ENCODE data around the gene HTD2. TPM values are rescaled to one million over a fixed set of nuclear protein-coding genes. Genes with fewer than 3 reads are reported as not detected.

The HTD2 gene
- total RNA-seq, 2 donors from 2014 or later: 12.1 to 14.7 TPM

DNA sequence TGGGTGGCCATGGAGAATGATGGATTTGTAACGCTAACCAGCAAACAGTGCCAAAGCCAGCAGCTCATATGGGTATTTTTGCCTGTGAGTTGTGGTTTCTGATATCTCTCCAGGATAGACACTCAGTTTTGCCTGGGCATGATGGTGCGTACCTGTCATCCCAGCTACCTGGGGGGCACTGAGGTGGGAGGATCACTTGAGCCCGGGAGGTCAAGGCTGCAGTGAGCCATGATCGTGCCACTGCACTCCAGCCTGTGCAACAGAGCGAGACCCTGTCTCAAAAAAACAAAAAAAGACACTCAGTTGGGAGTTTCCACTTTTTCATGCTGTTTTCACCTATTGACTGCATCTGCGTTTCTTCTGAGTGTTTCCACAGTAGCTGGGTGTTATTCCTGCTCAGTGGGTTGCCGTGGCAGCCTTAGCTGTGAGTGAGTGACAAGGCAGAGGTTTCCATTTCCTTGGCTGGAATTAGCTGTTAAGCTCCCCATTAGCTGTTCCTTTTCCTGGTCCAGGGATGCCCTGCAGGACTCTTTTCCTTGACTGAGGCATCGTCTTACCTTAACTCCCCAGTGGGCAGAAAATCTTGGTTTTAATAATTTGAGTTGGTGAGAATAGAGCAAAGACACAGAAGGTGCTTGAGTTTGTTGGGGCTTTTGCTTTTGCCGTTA, 14.5 kb upstream of the HTD2 start:
- Histone ChIP-seq H3K9me3 (no peaks in the 10 kb centered on the region), H3K27me3 (no peaks in the 10 kb centered on the region), H3K4me1 (peaks cover 0 to 10% of the 10 kb centered on the region in 2 donors), H3K36me3 (no peaks in the 10 kb centered on the region), H3K27ac (no peak overlapping the region), H3K4me3 (no peak overlapping the region)
- DNase-seq (ENCODE audit: low spot score): no peak
- TF ChIP-seq, protein P1, sequence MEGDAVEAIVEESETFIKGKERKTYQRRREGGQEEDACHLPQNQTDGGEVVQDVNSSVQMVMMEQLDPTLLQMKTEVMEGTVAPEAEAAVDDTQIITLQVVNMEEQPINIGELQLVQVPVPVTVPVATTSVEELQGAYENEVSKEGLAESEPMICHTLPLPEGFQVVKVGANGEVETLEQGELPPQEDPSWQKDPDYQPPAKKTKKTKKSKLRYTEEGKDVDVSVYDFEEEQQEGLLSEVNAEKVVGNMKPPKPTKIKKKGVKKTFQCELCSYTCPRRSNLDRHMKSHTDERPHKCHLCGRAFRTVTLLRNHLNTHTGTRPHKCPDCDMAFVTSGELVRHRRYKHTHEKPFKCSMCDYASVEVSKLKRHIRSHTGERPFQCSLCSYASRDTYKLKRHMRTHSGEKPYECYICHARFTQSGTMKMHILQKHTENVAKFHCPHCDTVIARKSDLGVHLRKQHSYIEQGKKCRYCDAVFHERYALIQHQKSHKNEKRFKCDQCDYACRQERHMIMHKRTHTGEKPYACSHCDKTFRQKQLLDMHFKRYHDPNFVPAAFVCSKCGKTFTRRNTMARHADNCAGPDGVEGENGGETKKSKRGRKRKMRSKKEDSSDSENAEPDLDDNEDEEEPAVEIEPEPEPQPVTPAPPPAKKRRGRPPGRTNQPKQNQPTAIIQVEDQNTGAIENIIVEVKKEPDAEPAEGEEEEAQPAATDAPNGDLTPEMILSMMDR (IDR thresholded peaks at IDR 0.05): no peak

GRCh38 chr3:58292866-58293265, 13.5 kb upstream of the HTD2 start:
- no peaks in the 10 kb centered on the region for H3K9me3 ChIP-seq
- DNase-seq (ENCODE audit: low spot score): no peak
- TF ChIP-seq, protein P1 (IDR thresholded peaks at IDR 0.05): no peak
- H3K36me3 ChIP-seq: no peaks in the 10 kb centered on the region
- no peaks in the 10 kb centered on the region for H3K27me3 ChIP-seq
- H3K4me3 ChIP-seq: no peak overlapping the region
- peaks cover 0 to 5% of the 10 kb centered on the region in 2 donors for H3K4me1 ChIP-seq
- H3K27ac ChIP-seq: no peak overlapping the region

DNA sequence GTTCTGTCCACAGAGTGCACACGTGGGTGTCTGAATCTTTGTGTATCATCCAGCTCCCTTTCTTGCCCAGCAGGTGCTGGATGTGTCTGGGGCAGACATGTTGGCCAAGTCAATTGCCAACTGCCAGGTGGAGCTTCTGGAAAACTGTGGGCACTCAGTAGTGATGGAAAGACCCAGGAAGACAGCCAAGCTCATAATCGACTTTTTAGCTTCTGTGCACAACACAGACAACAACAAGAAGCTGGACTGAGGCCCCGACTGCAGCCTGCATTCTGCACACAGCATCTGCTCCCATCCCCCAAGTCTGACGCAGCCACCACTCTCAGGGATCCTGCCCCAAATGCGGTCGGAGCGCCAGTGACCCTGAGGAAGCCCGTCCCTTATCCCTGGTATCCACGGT, 12.8 kb upstream of the HTD2 start:
- no peaks in the 10 kb centered on the region for H3K36me3 ChIP-seq
- no peak overlapping the region for H3K27ac ChIP-seq
- H3K9me3 ChIP-seq: no peaks in the 10 kb centered on the region
- H3K4me3 ChIP-seq: no peak overlapping the region
- no peaks in the 10 kb centered on the region for H3K27me3 ChIP-seq
- no peaks in the 10 kb centered on the region for H3K4me1 ChIP-seq
- TF ChIP-seq, protein P1 (IDR thresholded peaks at IDR 0.05): no peak
- DNase-seq (ENCODE audit: low spot score): no peak

DNA sequence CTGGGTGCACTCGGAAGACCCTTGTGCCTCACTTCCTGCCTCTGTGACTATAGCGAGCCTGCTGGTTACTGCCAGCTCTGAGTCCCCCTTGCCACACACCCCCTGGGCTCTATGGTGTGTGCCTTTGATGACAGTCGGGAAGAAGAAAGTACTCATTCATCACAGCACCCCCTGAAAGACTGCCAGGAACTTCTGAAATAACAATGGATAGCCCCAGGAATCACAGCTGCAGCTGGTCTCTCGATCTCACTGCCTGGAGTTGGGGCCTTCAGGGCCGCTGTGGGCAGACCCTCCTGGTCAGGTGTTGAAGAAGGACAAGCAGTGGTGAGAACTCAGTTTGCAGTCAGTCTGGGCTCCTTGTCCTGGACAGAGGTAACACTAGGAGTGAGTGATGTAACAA, 10.1 kb upstream of the HTD2 start:
- Histone ChIP-seq H3K27me3 (no peaks in the 10 kb centered on the region), H3K9me3 (no peaks in the 10 kb centered on the region), H3K36me3 (no peaks in the 10 kb centered on the region), H3K27ac (no peak overlapping the region), H3K4me3 (no peak overlapping the region), H3K4me1 (no peaks in the 10 kb centered on the region)
- TF ChIP-seq, protein P1 (IDR thresholded peaks at IDR 0.05): no peak
- no peak for DNase-seq (ENCODE audit: low spot score)

GRCh38 chr3:58296843-58297242, 9.5 kb upstream of the HTD2 start:
- Histone ChIP-seq H3K9me3 (no peaks in the 10 kb centered on the region), H3K27ac (no peak overlapping the region), H3K4me1 (no peaks in the 10 kb centered on the region), H3K4me3 (no peak overlapping the region), H3K27me3 (no peaks in the 10 kb centered on the region), H3K36me3 (no peaks in the 10 kb centered on the region)
- no peak for DNase-seq (ENCODE audit: low spot score)
- TF ChIP-seq, protein P1 (IDR thresholded peaks at IDR 0.05): no peak

DNA sequence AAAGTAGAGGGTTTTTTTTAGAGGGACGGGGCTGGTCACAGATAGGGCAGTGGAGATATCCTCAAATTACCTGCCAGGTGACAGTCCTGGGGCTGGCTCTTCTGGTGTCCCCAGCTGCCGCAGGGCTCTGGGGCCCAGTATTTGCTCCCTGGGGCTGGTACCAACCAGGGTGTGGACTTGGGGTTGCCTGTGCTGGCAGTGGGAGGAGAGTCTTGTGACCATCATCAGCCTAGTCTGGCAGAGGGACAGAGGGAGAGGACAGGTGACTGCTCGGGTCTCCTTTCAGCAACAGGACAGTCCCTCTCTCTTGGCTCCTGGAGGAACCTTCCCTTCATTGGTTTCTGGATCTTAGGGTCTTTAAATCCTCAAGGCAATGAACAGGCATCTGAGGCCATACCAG, 8.1 kb upstream of the HTD2 start:
- no peak overlapping the region for H3K4me3 ChIP-seq
- TF ChIP-seq, protein P1 (IDR thresholded peaks at IDR 0.05): no peak
- H3K4me1 ChIP-seq: no peaks in the 10 kb centered on the region
- no peaks in the 10 kb centered on the region for H3K36me3 ChIP-seq
- no peak overlapping the region for H3K27ac ChIP-seq
- no peak for DNase-seq (ENCODE audit: low spot score)
- no peaks in the 10 kb centered on the region for H3K9me3 ChIP-seq
- no peaks in the 10 kb centered on the region for H3K27me3 ChIP-seq
